ENCODE results near the gene RPS6KA2.

- no peak for TF ChIP-seq EZH2 (IDR thresholded peaks at IDR 0.05)
- no peak for TF ChIP-seq POLR2AphosphoS5 (IDR thresholded peaks at IDR 0.05; ENCODE audit: borderline replicate concordance, low read depth, low read length)
Measured at GRCh38 chr6:166567107-166567506, 59.9 kb downstream of the RPS6KA2 start.

All from SK-N-MC (cell line).